GM21423 (cell line): ENCODE results near the gene TMEM141.

ENCODE experiments used
- ATAC-seq: cut with Tn5 transposase; IDR thresholded peaks from one replicate; pipeline ENCODE4 v1.9.1; 2021; ENCODE audit warnings: mild to moderate bottlenecking, moderate library complexity; ENCODE audit not compliant: unreplicated experiment

TMEM141 gene

GRCh38 chr9:136808075-136808805 lies 17.1 kb downstream of the TMEM141 start:
- ATAC-seq, result peak; percentile 32

GRCh38 chr9:136808806-136809158 lies 17.6 kb downstream of the TMEM141 start:
- ATAC-seq, result no peak

- no peak for ATAC-seq
Measured at GRCh38 chr9:136814725-136815421, 23.7 kb downstream of the TMEM141 start.

- no peak for ATAC-seq
Measured at GRCh38 chr9:136815422-136815782, 24.3 kb downstream of the TMEM141 start.

GRCh38 chr9:136820971-136821825 lies 30.1 kb downstream of the TMEM141 start:
- no peak for ATAC-seq

- ATAC-seq, result no peak
Measured at GRCh38 chr9:136821826-136822544, 30.8 kb downstream of the TMEM141 start.

- no peak for ATAC-seq
Measured at GRCh38 chr9:136823136-136824046, 32.2 kb downstream of the TMEM141 start.

GRCh38 chr9:136824496-136825225 lies 33.5 kb downstream of the TMEM141 start:
- ATAC-seq, result no peak

GRCh38 chr9:136825295-136826187 lies 34.4 kb downstream of the TMEM141 start:
- no peak for ATAC-seq

- ATAC-seq, result no peak
Measured at GRCh38 chr9:136826188-136826541, 35.0 kb downstream of the TMEM141 start.

- ATAC-seq, result no peak
Measured at GRCh38 chr9:136826703-136827582, 35.8 kb downstream of the TMEM141 start.

GRCh38 chr9:136827794-136828473 lies 36.8 kb downstream of the TMEM141 start:
- ATAC-seq, result no peak

GRCh38 chr9:136828474-136829140 lies 37.5 kb downstream of the TMEM141 start:
- no peak for ATAC-seq

GRCh38 chr9:136829412-136829811 lies 38.3 kb downstream of the TMEM141 start:
- no peak for ATAC-seq

GRCh38 chr9:136829981-136830885 lies 39.1 kb downstream of the TMEM141 start:
- no peak for ATAC-seq
